HCT116 (cell line): ENCODE results near the gene TRPT1. TPM values are rescaled to one million over a fixed set of nuclear protein-coding genes. Genes with fewer than 3 reads are reported as not detected.
A peak's percentile ranks its signal among the peaks of the same experiment; 100 is the strongest.

ENCODE experiments used
- ATAC-seq: fragments of 200-7000 bp; cut with Tn5 transposase; 2 replicates; pipeline ENCODE4 v1.9.1; 2020; ENCODE audit warnings: mild to moderate bottlenecking, moderate library complexity
- BruUV-seq: library from RNA; stranded (reverse); fragments of 400-500 nt; replicated peaks from 2 replicates; lab custom pipeline; 2021; lab: Mats Ljungman, UMichigan
- CTCF ChIA-PET: fragments of 300-600 bp; sonication (Branson Sonifier 250); formaldehyde crosslinking; loops from one replicate; lab custom pipeline; 2021; ENCODE audit warnings: antibody characterized with exemption; lab: Charles Lee
- POLR2A ChIA-PET: fragments of 300-600, 350-600 bp; sonication (Branson Sonifier 250); formaldehyde crosslinking; loops from one replicate; lab custom pipeline; 2021; ENCODE audit warnings: antibody characterized with exemption; lab: Charles Lee
- RAD21 ChIA-PET, 2 experiments: fragments of 300-600 bp; sonication (Branson Sonifier 250); formaldehyde crosslinking; loops; one replicate each; lab custom pipeline; 2023; ENCODE audit warnings: low total read pairs in 2 of 2; ENCODE audit not compliant: uncharacterized antibody in 2 of 2, unreplicated experiment in 2 of 2, low non-redundant PET in 1 of 2; lab: Charles Lee
- DNase-seq: peaks from one replicate; pipeline ENCODE4 v3.0.0-alpha.2; 2010; ENCODE audit warnings: low read depth, low spot score
- H2AFZ ChIP-seq: fragments of 200-600 bp; shearing (Covaris generic), sonication (generic); 2 replicates; pipeline ENCODE4 v1.6.1; 2017; ENCODE audit warnings: low read depth, mixed run types, mixed read lengths, antibody characterized with exemption, low read length; ENCODE audit not compliant: poor library complexity, severe bottlenecking
- H3K27ac ChIP-seq: 2 replicates; pipeline ENCODE4 v1.5.1; 2012; ENCODE audit warnings: low read depth, low read length
- H3K27me3 ChIP-seq: fragments of 200-600 bp; sonication (generic); 2 replicates; pipeline ENCODE4 v1.6.1; 2016; ENCODE audit warnings: mixed run types, low read length, mixed read lengths; ENCODE audit not compliant: insufficient read depth
- H3K36me3 ChIP-seq, 2 experiments: fragments of 200-500 bp in 1 of 2; fragments of 200-600 bp in 1 of 2; sonication (Bioruptor generic) in 1 of 2; sonication (generic) in 1 of 2; 2 replicates each; pipeline versions ENCODE4 v1.5.1 to v1.6.1; 2014 to 2016; ENCODE audit warnings: low read length in 2 of 2, inconsistent platforms in 1 of 2, mixed read lengths in 1 of 2, mixed run types in 1 of 2; ENCODE audit not compliant: insufficient read depth in 2 of 2, control insufficient read depth in 1 of 2
- H3K4me1 ChIP-seq, 2 experiments: fragments of 200-600 bp in 1 of 2; sonication (generic) in 1 of 2; 2 replicates each; pipeline versions ENCODE4 v1.5.1 to v1.6.1; 2012 to 2017; ENCODE audit warnings: low read length in 2 of 2, inconsistent platforms in 1 of 2, mild to moderate bottlenecking in 1 of 2, mixed read lengths in 1 of 2, mixed run types in 1 of 2, moderate library complexity in 1 of 2; ENCODE audit not compliant: insufficient read depth in 2 of 2, control insufficient read depth in 1 of 2
- H3K4me2 ChIP-seq: fragments of 200-600 bp; sonication (generic); 2 replicates; pipeline ENCODE4 v1.6.1; 2017; ENCODE audit warnings: mixed run types, low read length, mixed read lengths
- H3K4me3 ChIP-seq, 2 experiments: fragments of 200-600 bp in 1 of 2; sonication (generic) in 1 of 2; replicated peaks in 1 of 2; 2 replicates each; pipeline ENCODE4 v1.5.1; 2011 to 2016; ENCODE audit warnings: low read length in 2 of 2, control low read depth in 1 of 2, low read depth in 1 of 2, mild to moderate bottlenecking in 1 of 2, mixed read lengths in 1 of 2, mixed run types in 1 of 2
- H3K79me2 ChIP-seq: fragments of 200-600 bp; sonication (generic); 2 replicates; pipeline ENCODE4 v1.6.1; 2017; ENCODE audit warnings: mild to moderate bottlenecking, mixed run types, low read length, moderate library complexity, mixed read lengths; ENCODE audit not compliant: insufficient read depth
- H3K9ac ChIP-seq: fragments of 200-600 bp; sonication (generic); 2 replicates; pipeline ENCODE4 v1.6.1; 2016; ENCODE audit warnings: low read length, mixed read lengths
- H3K9me2 ChIP-seq: fragments of 200-600 bp; sonication (generic), shearing (Covaris generic); 2 replicates; pipeline ENCODE4 v1.6.1; 2017; ENCODE audit warnings: mixed run types, mild to moderate bottlenecking, moderate library complexity; ENCODE audit not compliant: insufficient read depth
- H3K9me3 ChIP-seq, 2 experiments: fragments of 200-500 bp in 1 of 2; fragments of 200-600 bp in 1 of 2; sonication (Bioruptor generic) in 1 of 2; sonication (generic) in 1 of 2; 2 replicates each; pipeline ENCODE4 v1.6.1; 2014 to 2017; ENCODE audit warnings: low read length in 2 of 2, mixed read lengths in 2 of 2, inconsistent platforms in 1 of 2, low read depth in 1 of 2, mild to moderate bottlenecking in 1 of 2, mixed run types in 1 of 2, moderate library complexity in 1 of 2; ENCODE audit not compliant: control insufficient read depth in 1 of 2, insufficient read depth in 1 of 2
- H4K20me1 ChIP-seq: fragments of 200-600 bp; sonication (generic), shearing (Covaris generic); 2 replicates; pipeline ENCODE4 v1.6.1; 2017; ENCODE audit warnings: mixed run types, mild to moderate bottlenecking, moderate library complexity; ENCODE audit not compliant: insufficient read depth
- CBX3 ChIP-seq: IDR thresholded peaks from 2 replicates; pipeline ENCODE4 v1.6.1; 2012; ENCODE audit warnings: low read depth
- CEBPB ChIP-seq: IDR thresholded peaks from 2 replicates; pipeline ENCODE4 v1.6.1; 2012; ENCODE audit warnings: low read depth
- CTCF ChIP-seq, 3 experiments: fragments of 200-600 bp in 1 of 3; sonication (generic) in 1 of 3; IDR thresholded peaks in 2 of 3; conservative IDR thresholded peaks in 1 of 3; 2 replicates each; pipeline ENCODE4 v1.5.1; 2012 to 2017; ENCODE audit warnings: low read depth in 2 of 3, low read length in 2 of 3, antibody characterized with exemption in 1 of 3, borderline replicate concordance in 1 of 3, control low read depth in 1 of 3, mild to moderate bottlenecking in 1 of 3, mixed read lengths in 1 of 3, mixed run types in 1 of 3, moderate library complexity in 1 of 3; ENCODE audit not compliant: insufficient read depth in 1 of 3
- EGR1 ChIP-seq: IDR thresholded peaks from 2 replicates; pipeline ENCODE4 v1.6.1; 2012; ENCODE audit warnings: low read depth
- EZH2 ChIP-seq: fragments of 200-600 bp; sonication (generic); IDR thresholded peaks from 2 replicates; pipeline ENCODE4 v1.6.1; 2017; ENCODE audit warnings: antibody characterized with exemption, mixed run types
- JUND ChIP-seq: IDR thresholded peaks from 2 replicates; pipeline ENCODE4 v1.6.1; 2012
- MAX ChIP-seq: IDR thresholded peaks from 2 replicates; pipeline ENCODE4 v1.6.1; 2012
- RAD21 ChIP-seq: IDR thresholded peaks from 2 replicates; pipeline ENCODE4 v1.6.1; 2012; ENCODE audit warnings: low read depth, mild to moderate bottlenecking
- REST ChIP-seq: IDR thresholded peaks from 2 replicates; pipeline ENCODE4 v1.6.1; 2012; ENCODE audit warnings: low read depth
- SP1 ChIP-seq: IDR thresholded peaks from 2 replicates; pipeline ENCODE4 v1.6.1; 2012; ENCODE audit warnings: low read depth
- ZBTB33 ChIP-seq: IDR thresholded peaks from 2 replicates; pipeline ENCODE4 v1.6.1; 2011; ENCODE audit warnings: mild to moderate bottlenecking, low read length, moderate library complexity; ENCODE audit not compliant: insufficient replicate concordance; ENCODE audit errors: extremely low read depth
- ZFX ChIP-seq: fragments of 450-650 bp; IDR thresholded peaks from 2 replicates; pipeline ENCODE4 v1.6.1; 2017
- ZNF274 ChIP-seq: fragments of 200-500 bp; sonication (Bioruptor generic); IDR thresholded peaks from 2 replicates; pipeline ENCODE4 v1.6.1; 2014; ENCODE audit warnings: mild to moderate bottlenecking, low read depth, low read length, inconsistent platforms
- intact Hi-C: fragments of 100-400 bp; cut with micrococcal nuclease; formaldehyde crosslinking; loops from 2 replicates; pipeline ENCODE4 v1.10.0; 2022
- total RNA-seq: library from RNA; stranded (reverse); gene quantifications from one replicate; pipeline ENCODE4 v1.2.1, GENCODE V29; 2021; ENCODE audit not compliant: unreplicated experiment

The TRPT1 gene
- total RNA-seq, 1 experiment from 2014 or later: 43.2 TPM

- TF ChIP-seq JUND (no peak), CBX3 (no peak), MAX (no peak), SP1 (no peak), RAD21 (no peak), ZFX (no peak), EZH2 (no peak), REST (no peak), ZNF274 (no peak), CTCF (IDR thresholded peaks at IDR 0.05 in 2 of 3, conservative IDR thresholded peaks at IDR 0.05 in 1 of 3; ENCODE audit: borderline replicate concordance in 1 of 3, insufficient read depth in 1 of 3, low read depth in 2 of 3, low read length in 2 of 3) (no peak), ZBTB33 (no peak), CEBPB (no peak), EGR1 (no peak)
- TF ChIP-seq, all 23 proteins: peak for 0
- Histone ChIP-seq H3K9me3 (no peaks in the 10 kb centered on the region), H3K9ac (peak overlapping the region; percentile 54), H3K79me2 (peaks cover 26% of the 10 kb centered on the region), H3K27ac (no peak overlapping the region), H4K20me1 (no peaks in the 10 kb centered on the region), H3K9me2 (no peaks in the 10 kb centered on the region), H3K27me3 (no peaks in the 10 kb centered on the region), H3K4me3 (peak overlapping the region in 1 of 2 experiments; percentile 41; a peak in 1 of 4 replicates), H3K4me1 (peaks cover 24 to 46% of the 10 kb centered on the region in 2 experiments), H3K4me2 (peak overlapping the region; percentile 81), H2AFZ (no peak overlapping the region), H3K36me3 (no peaks in the 10 kb centered on the region)
- DNase-seq (no peak), ATAC-seq (no peak)
- intact Hi-C loops: no loop called here
- ChIA-PET CTCF (interaction anchor here (1.2 to 1.4 kb wide), 2 partner anchors 23 to 120 kb away, joined by 4 to 9 read pairs; no protein-coding TSS in a partner anchor), POLR2A (interaction anchor here (1.0 kb wide), 1 partner anchor 66 kb away, joined by 3 read pairs; the partner anchor contains the start of gene PPP1R14B), RAD21 (no interaction called here)
- no TSS peak for BruUV-seq
Measured at GRCh38 chr11:64180891-64181290, 45.1 kb downstream of the TRPT1 start.
